Tibial nerve (tissue), 4 donors: ENCODE data around the gene LMO7. TPM values are rescaled to one million over a fixed set of nuclear protein-coding genes. Genes with fewer than 3 reads are reported as not detected.

Experiments
- DNase-seq, 2 donors: peaks; one replicate each; pipeline ENCODE4 v3.0.0-alpha.2; 2019; ENCODE audit warnings: low spot score in 2 of 2
- H3K27ac ChIP-seq, 4 donors: fragments of 200-600 bp; sonication (generic) in 3 of 4; one replicate each; pipeline ENCODE4 v1.5.1; 2017 to 2019; ENCODE audit warnings: mild to moderate bottlenecking in 1 of 4
- H3K27me3 ChIP-seq, 2 donors: fragments of 200-600 bp; sonication (generic) in 1 of 2; one replicate each; pipeline versions ENCODE4 v1.5.1 to v1.6.0; 2017 to 2019
- H3K36me3 ChIP-seq, 3 donors: fragments of 200-600 bp; sonication (generic); one replicate each; pipeline ENCODE4 v1.5.1; 2018 to 2019
- H3K4me1 ChIP-seq, 4 donors: fragments of 200-600 bp; sonication (generic) in 3 of 4; one replicate each; pipeline ENCODE4 v1.5.1; 2017 to 2019
- H3K4me3 ChIP-seq, 4 donors: fragments of 200-600 bp; sonication (generic) in 3 of 4; one replicate each; pipeline ENCODE4 v1.5.1; 2017 to 2019; ENCODE audit warnings: mild to moderate bottlenecking in 1 of 4, moderate library complexity in 1 of 4
- H3K9me3 ChIP-seq, 4 donors: fragments of 200-600 bp; sonication (generic) in 3 of 4; one replicate each; pipeline ENCODE4 v1.5.1; 2017 to 2019
- CTCF ChIP-seq, 5 experiments: fragments of 200-600 bp in 3 of 5; fragments of 450-650 bp in 2 of 5; sonication (generic) in 3 of 5; IDR thresholded peaks; one replicate each; pipeline ENCODE4 v1.5.1; 2016 to 2019; ENCODE audit warnings: antibody characterized with exemption in 5 of 5, mild to moderate bottlenecking in 3 of 5, moderate library complexity in 2 of 5
- EP300 ChIP-seq, 2 donors: sonication (generic); formaldehyde crosslinking; IDR thresholded peaks; one replicate each; pipeline ENCODE4 v1.6.1; 2017; ENCODE audit warnings: antibody characterized with exemption in 2 of 2, mild to moderate bottlenecking in 1 of 2
- POLR2A ChIP-seq, 2 donors: fragments of 450-650 bp; IDR thresholded peaks; one replicate each; pipeline ENCODE4 v1.6.1; 2017; ENCODE audit warnings: antibody characterized with exemption in 2 of 2, mild to moderate bottlenecking in 2 of 2, moderate library complexity in 2 of 2
- WGBS, 2 donors: methylation state at CpG; one replicate each; pipeline ENCODE4 v1.1.5; 2018; 5-methylcytosine and 5-hydroxymethylcytosine counted together
- total RNA-seq, 4 donors: library from RNA; depleted of rRNA; stranded (reverse); fragments of >200 nt; gene quantifications; one replicate each; pipeline ENCODE4 v1.1.0, GENCODE V29; 2016

The LMO7 gene
- total RNA-seq, 4 donors from 2014 or later = 149 to 311 (median 236) TPM

- DNase-seq = no peak
- WGBS, 2 donors = 93 to 95% methylated on average over 2 of the region's 2 CpGs
- H3K9me3 ChIP-seq = no peaks in the 10 kb centered on the region
- H3K27me3 ChIP-seq = no peaks in the 10 kb centered on the region
- no peaks in the 10 kb centered on the region for H3K4me1 ChIP-seq
- no peak overlapping the region for H3K4me3 ChIP-seq
- peaks cover 0 to 12% (median 0%) of the 10 kb centered on the region in 3 donors for H3K36me3 ChIP-seq
- H3K27ac ChIP-seq = no peak overlapping the region
- TF ChIP-seq CTCF (IDR thresholded peaks at IDR 0.05) (no peak), POLR2A (IDR thresholded peaks at IDR 0.05) (no peak), EP300 (IDR thresholded peaks at IDR 0.05) (no peak)
Observed at GRCh38 chr13:75607447-75607846, 28.7 kb upstream of the LMO7 start.

- no peaks in the 10 kb centered on the region for H3K9me3 ChIP-seq
- H3K27ac ChIP-seq = no peak overlapping the region
- H3K27me3 ChIP-seq = no peaks in the 10 kb centered on the region
- H3K4me1 ChIP-seq = no peaks in the 10 kb centered on the region
- peaks cover 0 to 7% (median 0%) of the 10 kb centered on the region in 3 donors for H3K36me3 ChIP-seq
- no peak for DNase-seq
- no peak overlapping the region for H3K4me3 ChIP-seq
- TF ChIP-seq EP300 (IDR thresholded peaks at IDR 0.05) = no peak
- no peak for TF ChIP-seq POLR2A (IDR thresholded peaks at IDR 0.05)
- no peak for TF ChIP-seq CTCF (IDR thresholded peaks at IDR 0.05)
Observed at GRCh38 chr13:75610466-75610865, 25.7 kb upstream of the LMO7 start.

GRCh38 chr13:75612354-75612753 lies 23.8 kb upstream of the LMO7 start:
- 72 to 75% methylated on average over 2 of the region's 2 CpGs for WGBS, 2 donors
- TF ChIP-seq POLR2A (IDR thresholded peaks at IDR 0.05) = no peak
- no peak for TF ChIP-seq EP300 (IDR thresholded peaks at IDR 0.05)
- no peak for TF ChIP-seq CTCF (IDR thresholded peaks at IDR 0.05)
- H3K36me3 ChIP-seq = peaks cover 0 to 17% (median 0%) of the 10 kb centered on the region in 3 donors

GRCh38 chr13:75617230-75617629 lies 18.9 kb upstream of the LMO7 start:
- H3K9me3 ChIP-seq = no peaks in the 10 kb centered on the region
- TF ChIP-seq EP300 (IDR thresholded peaks at IDR 0.05) (no peak), CTCF (IDR thresholded peaks at IDR 0.05) (no peak), POLR2A (IDR thresholded peaks at IDR 0.05) (no peak)
- 0 to 100% methylated on average over 1 of the region's 1 CpG for WGBS, 2 donors
- no peak overlapping the region for H3K4me3 ChIP-seq
- H3K36me3 ChIP-seq = peaks cover 0 to 21% (median 0%) of the 10 kb centered on the region in 3 donors
- H3K27me3 ChIP-seq = no peaks in the 10 kb centered on the region
- no peak for DNase-seq
- no peaks in the 10 kb centered on the region for H3K4me1 ChIP-seq
- H3K27ac ChIP-seq = no peak overlapping the region

More at GRCh38 chr13:75612354-75612753, 23.8 kb upstream of the LMO7 start:
- no peak for DNase-seq
- Histone ChIP-seq H3K27ac (no peak overlapping the region), H3K4me1 (no peaks in the 10 kb centered on the region), H3K9me3 (no peaks in the 10 kb centered on the region), H3K4me3 (no peak overlapping the region), H3K27me3 (no peaks in the 10 kb centered on the region)

- TF ChIP-seq CTCF (IDR thresholded peaks at IDR 0.05) = no peak
- no peak for TF ChIP-seq POLR2A (IDR thresholded peaks at IDR 0.05)
- no peak for TF ChIP-seq EP300 (IDR thresholded peaks at IDR 0.05)
- Histone ChIP-seq H3K4me3 (no peak overlapping the region), H3K27ac (no peak overlapping the region), H3K36me3 (peaks cover 0 to 16% (median 0%) of the 10 kb centered on the region in 3 donors), H3K9me3 (no peaks in the 10 kb centered on the region), H3K27me3 (no peaks in the 10 kb centered on the region), H3K4me1 (no peaks in the 10 kb centered on the region)
- WGBS, 2 donors = 0% methylated on average over 1 of the region's 1 CpG
- DNase-seq = no peak
Observed at GRCh38 chr13:75618308-75618707, 17.8 kb upstream of the LMO7 start.
